ENCODE results near the gene OR5AK2. TPM values are rescaled to one million over a fixed set of nuclear protein-coding genes. Genes with fewer than 3 reads are reported as not detected.
"Not testable (repeated sequence)": the region's sequence is repeated elsewhere in the genome, so short reads cannot be mapped to it uniquely, and the experiment has no call there.

OR5AK2 gene, protein sequence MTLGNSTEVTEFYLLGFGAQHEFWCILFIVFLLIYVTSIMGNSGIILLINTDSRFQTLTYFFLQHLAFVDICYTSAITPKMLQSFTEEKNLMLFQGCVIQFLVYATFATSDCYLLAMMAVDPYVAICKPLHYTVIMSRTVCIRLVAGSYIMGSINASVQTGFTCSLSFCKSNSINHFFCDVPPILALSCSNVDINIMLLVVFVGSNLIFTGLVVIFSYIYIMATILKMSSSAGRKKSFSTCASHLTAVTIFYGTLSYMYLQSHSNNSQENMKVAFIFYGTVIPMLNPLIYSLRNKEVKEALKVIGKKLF
- not detected for total RNA-seq

DNA sequence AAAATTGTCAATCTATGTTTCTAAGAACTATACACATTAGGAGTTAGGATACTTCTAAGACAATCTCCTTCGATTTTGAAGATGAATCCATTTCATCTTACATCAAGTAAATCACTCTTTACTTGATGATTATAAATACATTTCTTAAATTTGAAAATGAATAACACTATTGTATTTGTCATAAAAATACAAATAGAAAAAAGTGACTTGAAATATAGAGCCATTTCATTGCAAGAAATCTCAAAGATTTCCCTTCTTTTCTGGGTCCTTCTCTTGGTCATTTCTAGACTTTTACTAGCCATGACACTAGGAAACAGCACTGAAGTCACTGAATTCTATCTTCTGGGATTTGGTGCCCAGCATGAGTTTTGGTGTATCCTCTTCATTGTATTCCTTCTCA is at the start of gene OR5AK2:
Gene OR5AK2, plus strand, starts transcription at position 301 of the 400 bp plus-strand sequence. Its CDS starts 0 bp downstream, at position 301.
- DNase-seq (ENCODE audit: low spot score) = no peak

DNA sequence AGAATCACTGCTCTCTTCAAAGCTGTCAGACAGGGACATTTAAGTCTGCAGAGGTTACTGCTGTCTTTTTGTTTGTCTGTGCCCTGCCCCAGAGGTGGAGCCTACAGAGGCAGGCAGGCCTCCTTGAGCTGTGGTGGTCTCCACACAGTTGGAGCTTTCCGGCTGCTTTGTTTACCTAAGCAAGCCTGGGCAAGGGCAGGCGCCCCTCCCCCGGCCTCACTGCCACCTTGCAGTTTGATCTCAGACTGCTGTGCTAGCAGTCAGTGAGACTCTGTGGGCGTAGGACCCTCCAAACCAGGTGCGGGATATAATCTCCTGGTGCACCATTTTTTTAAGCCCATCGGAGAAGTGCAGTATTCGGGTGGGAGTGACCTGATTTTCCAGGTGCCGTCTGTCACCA is 43.2 kb upstream of the OR5AK2 start:
- not testable (repeated sequence) for DNase-seq (ENCODE audit: low spot score)

DNA sequence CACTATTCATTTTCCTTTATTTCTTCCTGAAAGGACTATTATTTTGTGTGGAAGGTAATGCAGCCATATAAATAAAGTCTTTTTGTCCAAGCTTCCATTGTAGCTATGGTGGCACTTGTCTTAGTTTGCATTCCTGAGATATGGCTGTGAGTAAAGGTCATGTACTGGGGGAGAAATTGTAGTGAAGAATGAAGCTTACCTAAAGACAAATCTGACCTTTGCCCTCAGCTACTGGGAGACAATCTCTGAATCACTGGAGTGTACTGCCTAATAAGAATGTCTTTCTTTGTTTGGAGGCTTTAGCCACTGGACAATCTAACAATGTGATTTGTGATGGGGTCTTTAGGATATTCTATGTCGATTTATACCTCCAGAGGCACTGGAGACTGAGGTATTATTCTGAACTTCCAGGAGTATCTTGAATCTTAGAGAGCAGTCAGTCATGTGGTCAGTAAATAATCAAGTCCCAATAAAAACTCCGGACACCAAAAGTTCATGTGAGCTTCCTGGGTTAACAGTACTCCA is 39.7 kb upstream of the OR5AK2 start:
- no peak for DNase-seq (ENCODE audit: low spot score)

GRCh38 chr11:56950510-56950909 is 38.2 kb upstream of the OR5AK2 start:
- no peak for DNase-seq (ENCODE audit: low spot score)

DNA sequence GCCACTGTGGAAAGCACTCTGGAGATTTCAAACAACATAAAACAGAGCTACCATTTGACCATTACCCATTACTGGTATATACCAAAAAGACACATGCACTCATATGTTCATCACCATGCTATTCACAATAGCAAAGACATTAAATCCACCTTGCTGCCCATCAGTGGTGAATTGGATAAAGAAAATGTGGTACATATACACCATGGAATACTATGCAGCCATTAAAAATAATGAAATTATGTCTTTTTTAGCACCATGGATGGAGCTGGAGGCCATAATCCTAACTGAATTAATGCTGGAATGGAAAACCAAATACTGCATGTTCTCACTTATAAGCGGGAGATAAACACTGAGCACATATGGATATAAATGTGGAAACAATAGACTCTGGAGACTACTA is 34.8 kb upstream of the OR5AK2 start:
- not testable (repeated sequence) for DNase-seq (ENCODE audit: low spot score)

- no peak for DNase-seq (ENCODE audit: low spot score)
These were observed 27.1 kb upstream of the OR5AK2 start for GRCh38 chr11:56961609-56962008.

DNA sequence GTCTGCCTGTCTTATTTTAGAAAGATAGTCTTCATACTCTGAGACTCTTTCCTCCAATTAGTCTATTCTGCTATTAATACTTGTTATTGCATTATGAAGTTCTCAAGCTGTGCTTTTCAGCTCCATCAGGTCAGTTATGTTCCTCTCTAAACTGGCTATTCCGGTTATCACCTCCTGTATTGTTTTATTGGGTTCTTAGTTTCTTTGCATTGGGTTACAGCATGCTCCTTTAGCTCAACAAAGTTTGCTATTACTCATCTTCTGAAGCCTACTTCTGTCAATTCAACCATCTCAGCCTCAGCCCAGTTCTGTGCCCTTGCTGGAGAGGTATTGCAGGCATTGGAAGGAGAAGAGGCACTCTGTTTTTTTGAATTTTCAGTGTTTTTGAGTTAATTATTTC is 21.0 kb upstream of the OR5AK2 start:
- no peak for DNase-seq (ENCODE audit: low spot score)

DNA sequence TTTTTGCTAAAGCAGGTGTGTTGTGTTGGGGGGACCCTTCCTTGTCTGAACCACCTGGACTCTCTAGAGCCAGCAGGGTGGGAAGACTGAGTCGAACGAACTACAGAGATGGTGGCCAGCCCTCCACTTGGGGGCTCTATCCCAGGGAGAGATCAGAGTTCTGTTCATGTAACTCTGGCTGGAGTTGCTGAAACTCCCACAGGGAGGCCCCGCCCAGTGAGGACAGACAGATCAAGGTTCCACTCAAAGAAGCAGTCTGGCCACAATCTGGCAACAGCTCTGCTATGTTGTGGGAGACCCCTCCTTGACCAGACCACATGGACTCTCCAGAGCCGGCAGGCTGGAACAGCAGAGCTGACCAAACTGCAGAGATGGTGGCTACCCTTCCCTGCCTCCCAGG is 20.2 kb upstream of the OR5AK2 start:
- DNase-seq (ENCODE audit: low spot score) = no peak

- DNase-seq (ENCODE audit: low spot score) = no peak
These were observed 11.4 kb upstream of the OR5AK2 start for GRCh38 chr11:56977314-56977713.

DNA sequence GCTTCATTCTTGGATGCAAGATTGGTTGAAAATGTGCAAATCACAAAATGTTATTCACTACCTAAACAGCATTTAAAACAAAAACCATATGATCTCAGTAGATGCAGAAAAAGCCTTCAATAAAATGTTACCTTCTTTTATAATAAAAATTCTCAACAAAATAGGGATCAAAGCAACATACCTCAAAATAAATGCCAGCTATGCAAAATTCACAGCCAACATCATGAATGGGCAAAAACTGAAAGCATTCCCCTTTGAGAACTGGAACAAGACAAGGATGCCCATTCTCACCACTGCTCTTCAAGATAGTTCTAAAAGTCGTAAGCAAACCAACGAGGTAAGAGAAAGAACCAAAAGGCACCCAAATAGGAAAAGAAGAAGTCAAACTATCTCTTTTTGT is 2.0 kb downstream of the OR5AK2 start:
- no peak for DNase-seq (ENCODE audit: low spot score)

DNA sequence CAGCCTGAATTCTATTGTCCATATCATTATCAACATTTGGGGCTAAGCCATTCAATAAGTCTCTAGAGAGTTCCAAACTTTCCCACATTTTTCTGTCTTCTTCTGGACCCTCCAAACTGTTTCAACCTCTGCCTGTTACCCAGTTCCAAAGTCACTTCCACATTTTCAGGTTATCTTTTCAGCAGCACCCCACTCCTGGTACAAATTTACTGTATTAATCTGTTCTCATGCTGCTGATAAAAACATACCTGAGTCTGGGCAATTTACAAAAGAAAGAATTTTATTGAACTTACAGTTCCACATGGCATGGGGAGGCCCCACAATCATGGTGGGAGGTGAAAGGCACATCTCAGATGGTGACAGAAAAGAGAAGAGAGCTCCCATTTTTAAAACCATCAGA is 5.8 kb downstream of the OR5AK2 start:
- no peak for DNase-seq (ENCODE audit: low spot score)

- DNase-seq (ENCODE audit: low spot score) = no peak
These were observed 13.1 kb downstream of the OR5AK2 start for GRCh38 chr11:57001674-57002401.

DNA sequence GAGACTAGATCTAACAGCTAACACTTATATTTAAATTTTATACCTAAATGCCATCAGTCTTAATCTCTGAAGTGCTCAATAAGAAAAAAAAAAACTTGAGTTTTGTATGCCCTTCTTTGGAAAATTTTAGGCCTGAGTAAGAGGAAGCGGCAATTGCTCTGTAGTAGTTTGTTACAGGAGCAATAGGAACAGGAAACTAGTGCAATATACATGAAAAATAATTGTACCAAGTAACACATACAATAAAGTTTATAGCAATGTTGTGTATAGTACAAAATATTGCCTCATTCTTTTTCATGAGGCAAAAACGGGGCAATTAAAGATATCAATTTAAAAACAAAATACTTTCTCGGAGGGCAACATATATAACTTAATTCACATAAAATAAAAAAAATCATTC is 19.7 kb downstream of the OR5AK2 start:
- no peak for DNase-seq (ENCODE audit: low spot score)

GRCh38 chr11:57015679-57016078 is 27.0 kb downstream of the OR5AK2 start:
- no peak for DNase-seq (ENCODE audit: low spot score)

DNA sequence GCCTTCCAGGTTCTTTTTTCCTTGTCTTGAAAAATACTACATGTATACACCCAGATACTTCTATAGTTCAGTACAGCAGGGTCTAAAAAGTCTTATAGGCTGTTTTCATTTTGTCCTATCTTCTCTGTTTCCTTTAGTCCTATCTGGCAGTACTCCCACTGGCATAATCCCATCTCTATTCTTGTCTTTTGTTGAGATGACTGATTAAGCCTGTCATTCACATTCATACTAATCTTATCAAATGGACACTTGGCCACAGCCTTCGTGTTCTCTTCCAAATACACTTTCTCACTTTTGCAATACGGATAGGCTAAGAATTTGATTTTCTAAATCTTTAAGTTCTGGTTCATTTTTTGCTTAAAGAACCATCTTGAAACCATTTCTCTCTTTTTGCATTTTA is 42.8 kb downstream of the OR5AK2 start:
- no peak for DNase-seq (ENCODE audit: low spot score)

Other genes starting within 250 kb of the OR5AK2 start
- not detected for gene OR9G4, start 240.2 kb upstream of the OR5AK2 start, total RNA-seq
- 0.09 TPM for gene LRRC55, start 193.0 kb downstream of the OR5AK2 start, total RNA-seq
- 4.0 TPM for gene APLNR, start 248.3 kb downstream of the OR5AK2 start, total RNA-seq

Measured in mucosa of gallbladder (tissue), 1 donor.